HG02623 (cell line): ENCODE data around the gene FOXQ1.

ENCODE experiments used
- ATAC-seq: cut with Tn5 transposase; IDR thresholded peaks from one replicate; pipeline ENCODE4 v1.9.1; 2021; ENCODE audit warnings: moderate library complexity; ENCODE audit not compliant: unreplicated experiment

The FOXQ1 gene

GRCh38 chr6:1290086-1290485 lies 21.8 kb upstream of the FOXQ1 start:
- ATAC-seq: no peak

DNA sequence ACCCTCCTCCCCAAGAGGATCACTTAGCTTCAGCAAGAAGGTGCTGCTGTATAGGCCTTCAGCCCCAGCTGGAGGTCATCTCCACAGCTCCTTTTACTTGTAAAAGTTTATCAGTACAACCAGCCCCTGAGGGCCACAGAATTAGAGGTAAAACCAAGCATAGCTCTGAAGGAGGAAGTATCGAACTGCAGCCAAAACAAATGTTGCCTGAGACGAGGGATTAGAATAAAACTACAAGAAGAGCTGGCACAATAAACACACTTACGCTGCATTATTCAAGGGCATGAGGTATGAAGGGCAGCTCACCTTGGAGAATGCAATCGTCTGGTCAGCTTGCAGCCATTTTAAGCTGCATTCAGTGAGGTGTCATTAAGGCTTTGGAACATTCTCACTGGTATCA lies 21.1 kb upstream of the FOXQ1 start:
- ATAC-seq: no peak

DNA sequence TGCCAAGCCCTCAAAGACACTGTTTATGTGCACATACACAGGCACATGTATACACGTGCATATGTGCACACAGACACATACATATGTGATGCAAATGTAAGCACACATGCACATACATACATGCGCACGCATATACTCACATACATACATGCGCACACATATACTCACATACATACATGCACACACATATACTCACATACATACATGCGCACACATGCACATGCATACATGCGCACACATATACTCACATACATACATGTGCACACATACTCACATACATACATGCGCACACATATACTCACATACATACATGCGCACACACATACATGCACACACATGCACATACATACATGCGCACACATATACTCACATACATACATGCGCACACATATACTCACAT lies 20.5 kb upstream of the FOXQ1 start:
- ATAC-seq: no peak

- ATAC-seq: no peak
Observed at GRCh38 chr6:1295420-1295819, 16.5 kb upstream of the FOXQ1 start.

DNA sequence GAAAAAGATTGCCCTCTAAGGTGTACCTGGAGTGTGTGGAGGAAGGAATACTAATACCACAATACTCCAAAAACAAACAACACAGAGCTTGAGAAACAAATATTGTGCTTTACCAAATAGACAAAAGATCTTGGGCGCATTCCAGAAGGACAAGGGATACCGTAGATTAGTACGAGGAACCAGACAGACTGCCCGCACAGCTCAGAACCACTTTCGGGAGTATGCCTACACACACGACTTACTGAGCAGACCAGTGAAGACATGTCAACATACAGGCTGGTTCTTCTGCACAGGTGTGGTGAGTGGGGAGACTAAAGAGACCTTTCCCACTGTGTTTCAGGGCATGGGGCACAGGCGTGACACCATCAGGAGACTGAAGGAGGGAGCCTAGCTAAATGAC lies 15.8 kb upstream of the FOXQ1 start:
- no peak for ATAC-seq

GRCh38 chr6:1296542-1296941 lies 15.4 kb upstream of the FOXQ1 start:
- no peak for ATAC-seq

DNA sequence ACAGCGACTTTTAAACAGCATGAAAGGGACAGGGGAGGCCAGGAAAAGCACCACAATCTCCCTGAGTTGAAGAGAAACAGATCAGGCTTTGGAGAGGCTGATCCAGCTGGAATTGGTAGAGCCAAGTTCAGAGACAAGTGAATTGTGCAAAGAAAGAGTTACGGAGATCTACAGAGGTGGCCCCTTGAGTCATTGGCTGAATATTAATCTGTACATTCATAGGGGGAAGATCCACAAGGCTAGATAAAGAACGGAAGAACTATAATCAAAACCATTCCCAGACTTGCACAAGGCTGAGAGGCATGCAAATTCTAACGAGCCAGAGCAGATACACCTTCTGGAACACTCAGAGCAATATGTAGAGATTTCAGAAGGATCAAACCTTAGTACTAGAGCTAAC lies 14.2 kb upstream of the FOXQ1 start:
- ATAC-seq: no peak

DNA sequence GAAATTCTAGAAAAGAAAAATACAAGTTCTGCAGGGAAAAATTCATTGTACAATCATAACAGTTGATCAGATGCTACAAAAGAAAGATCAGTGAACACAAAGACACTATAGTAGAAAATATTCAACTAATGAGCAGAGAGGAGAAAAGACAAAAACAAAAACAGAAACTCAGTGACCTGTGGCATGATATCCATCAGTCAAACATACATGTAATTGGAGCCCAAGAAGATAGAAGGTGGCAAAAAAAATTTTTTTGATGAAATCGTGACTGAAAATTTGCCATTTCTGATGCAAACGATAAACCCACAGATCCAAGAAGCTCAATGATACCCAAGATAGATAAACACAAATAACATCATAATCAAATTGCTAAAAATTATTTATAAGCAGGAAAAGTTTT lies 13.1 kb upstream of the FOXQ1 start:
- ATAC-seq: no peak

- ATAC-seq: no peak
Observed at GRCh38 chr6:1306133-1306532, 5.8 kb upstream of the FOXQ1 start.

GRCh38 chr6:1309366-1309765 lies 2.5 kb upstream of the FOXQ1 start:
- ATAC-seq: no peak

GRCh38 chr6:1310628-1311399 lies 1.1 kb upstream of the FOXQ1 start:
- no peak for ATAC-seq

GRCh38 chr6:1312203-1312472 lies 240 bp downstream of the FOXQ1 start:
- no peak for ATAC-seq

- no peak for ATAC-seq
Observed at GRCh38 chr6:1312473-1313367, 822 bp downstream of the FOXQ1 start.

GRCh38 chr6:1313384-1313766 lies 1.5 kb downstream of the FOXQ1 start:
- ATAC-seq: no peak

GRCh38 chr6:1313767-1314503 lies 2.0 kb downstream of the FOXQ1 start:
- no peak for ATAC-seq

DNA sequence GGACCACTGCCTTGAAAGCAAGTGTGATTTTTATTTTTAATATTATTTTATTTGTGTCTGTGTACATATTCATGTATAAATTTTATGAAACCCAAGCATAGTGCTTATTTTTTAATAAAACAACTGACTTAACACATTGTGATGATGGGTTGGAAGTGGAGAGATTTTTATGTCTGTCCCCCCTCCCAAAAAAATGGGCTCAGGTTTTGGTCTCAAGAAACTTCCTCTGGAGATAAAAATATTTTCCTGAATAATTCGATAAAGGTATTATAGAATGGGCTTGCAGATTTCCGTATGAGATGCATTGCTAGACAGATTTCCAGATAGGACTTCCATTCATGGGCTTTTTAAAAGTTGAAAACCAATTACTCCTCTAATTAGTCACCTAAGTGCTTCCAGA lies 2.7 kb downstream of the FOXQ1 start:
- ATAC-seq: no peak

DNA sequence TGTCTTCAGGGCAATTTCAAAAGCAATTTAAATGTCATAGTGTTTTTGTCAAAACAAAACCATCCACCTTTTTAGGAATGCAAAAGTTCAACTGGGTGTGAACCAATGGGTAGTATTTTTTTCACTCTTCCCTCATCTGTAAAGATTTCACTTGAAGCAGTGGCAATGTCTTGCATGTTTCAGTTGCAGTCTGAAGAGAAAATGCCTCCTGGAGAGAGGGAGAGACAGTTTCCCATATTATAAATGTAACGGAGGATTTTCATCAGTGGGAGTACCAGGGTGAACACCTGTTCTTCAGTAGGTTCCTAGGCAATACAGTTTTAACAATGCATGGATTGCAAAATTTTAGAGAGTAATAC lies 3.3 kb downstream of the FOXQ1 start:
- no peak for ATAC-seq

GRCh38 chr6:1315560-1316386 lies 3.9 kb downstream of the FOXQ1 start:
- no peak for ATAC-seq

- no peak for ATAC-seq
Observed at GRCh38 chr6:1316489-1316971, 4.6 kb downstream of the FOXQ1 start.

DNA sequence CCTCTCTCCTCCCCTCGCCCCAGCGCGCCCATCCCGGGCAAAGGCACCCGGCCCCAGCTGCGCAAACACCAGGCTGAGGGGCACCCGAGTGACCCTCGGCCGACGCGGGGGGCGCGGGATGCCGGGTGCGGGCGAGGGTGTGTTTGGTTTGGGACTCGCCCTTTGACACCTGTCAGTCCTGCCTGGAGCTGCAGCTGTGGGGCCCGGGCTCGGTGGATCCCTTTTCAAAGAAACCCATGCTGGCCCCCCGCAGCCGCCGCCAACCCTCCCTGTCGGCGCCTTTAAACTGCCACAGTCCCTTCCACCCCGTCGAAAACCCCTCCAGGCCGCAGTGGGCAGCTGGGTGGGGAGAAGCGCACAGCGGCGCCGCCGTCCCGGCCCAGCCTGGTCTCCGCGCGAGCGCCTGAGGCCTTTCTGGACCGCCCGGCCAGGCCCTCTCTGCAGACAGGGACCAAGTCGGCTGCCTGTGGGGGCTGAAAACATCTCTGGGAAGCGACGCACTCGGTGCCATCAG lies 5.5 kb downstream of the FOXQ1 start:
- no peak for ATAC-seq

DNA sequence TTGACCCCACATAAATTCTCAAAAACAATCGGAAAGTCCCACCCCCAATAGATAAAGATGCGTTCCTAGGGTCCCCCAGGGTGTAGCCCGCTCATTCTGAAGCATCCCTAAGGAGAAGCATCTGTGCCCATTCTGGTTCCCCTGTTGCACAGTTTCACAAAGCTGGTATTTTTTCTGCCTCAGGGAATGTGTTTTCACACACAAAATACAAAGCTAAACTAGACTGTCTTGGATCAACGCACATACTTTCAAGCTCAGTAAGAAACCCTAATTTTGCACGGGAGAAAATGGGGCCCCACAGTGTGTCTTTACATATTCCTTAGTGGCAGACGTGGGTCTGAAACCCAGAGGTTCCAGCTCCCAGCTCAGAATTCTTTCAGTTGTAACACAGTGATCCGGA lies 6.1 kb downstream of the FOXQ1 start:
- no peak for ATAC-seq
